ENCODE data around the gene LARGE2. TPM values are rescaled to one million over a fixed set of nuclear protein-coding genes. Genes with fewer than 3 reads are reported as not detected.

LARGE2 gene
- total and polyA plus RNA-seq, 4 donors, result 0.19 to 2.0 (median 0.66) TPM

DNA sequence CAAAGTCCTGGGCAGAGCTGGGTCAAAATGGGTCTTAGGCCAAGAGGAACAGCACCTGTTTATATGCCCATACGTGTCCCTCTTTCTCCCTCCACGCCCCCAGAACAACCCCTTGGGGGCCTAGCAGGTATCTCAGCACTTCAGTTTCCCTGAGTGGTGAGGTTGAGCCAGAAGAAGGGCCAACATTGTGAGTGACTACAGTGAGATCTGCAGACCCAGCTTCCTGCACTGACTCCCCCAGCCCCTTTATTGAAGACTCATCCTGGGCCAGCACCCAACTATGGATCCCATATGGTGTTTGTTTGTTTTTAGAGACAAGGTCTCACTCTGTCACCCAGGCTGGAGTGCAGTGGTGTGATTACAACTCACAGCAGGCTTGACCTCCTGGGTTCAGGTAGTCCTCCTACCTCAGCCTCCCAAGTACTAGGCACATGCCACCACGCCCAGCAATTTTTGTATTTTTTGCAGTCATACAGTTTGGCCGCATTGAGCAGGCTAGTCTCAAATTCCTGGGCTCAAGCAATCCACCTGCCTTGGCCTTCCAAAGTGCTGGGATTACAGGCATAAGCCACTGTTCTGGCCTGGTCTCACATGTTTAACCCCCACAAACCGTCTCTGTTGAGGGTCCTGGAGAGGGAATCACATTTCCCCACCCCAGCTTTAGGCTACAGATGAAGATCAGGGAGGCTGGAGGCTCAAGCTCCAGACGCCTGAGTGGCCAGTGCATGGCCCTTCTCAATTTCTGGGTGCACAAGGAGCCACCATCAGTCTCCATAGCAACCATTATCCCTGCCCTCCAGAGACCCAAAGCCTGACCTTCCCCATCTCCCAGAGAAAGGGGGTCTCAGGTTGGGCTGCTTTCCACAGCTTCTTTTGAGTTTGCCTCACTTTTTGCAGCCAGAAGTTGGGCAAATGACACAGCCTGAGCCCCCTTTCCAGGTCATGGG, 1.7 kb upstream of the LARGE2 start:
- no peaks in the 10 kb centered on the region for H3K9me3 ChIP-seq (ENCODE audit: control insufficient read depth, insufficient read depth, low read length)
- 85% methylated on average over 3 of the region's 6 CpGs for WGBS (ENCODE audit: insufficient coverage)
- DNase-seq (ENCODE audit: low read depth in 4 of 6, low spot score in 6 of 6), result no peak

GRCh38 chr11:45921561-45922424, 663 bp upstream of the LARGE2 start:
- 9% methylated on average over 51 of the region's 54 CpGs for WGBS (ENCODE audit: insufficient coverage)
- H3K27ac ChIP-seq (ENCODE audit: low read depth, low read length), result no peak overlapping the region

More for the DNA sequence above, 1.7 kb upstream of the LARGE2 start:
- Histone ChIP-seq H3K27me3 (ENCODE audit: control insufficient read depth, insufficient read depth, low read length) (peaks cover 32% of the 10 kb centered on the region), H3K4me1 (ENCODE audit: control insufficient read depth, insufficient read depth, low read length) (peaks cover 49% of the 10 kb centered on the region), H3K36me3 (ENCODE audit: control insufficient read depth, insufficient read depth, low read length) (peaks cover 4% of the 10 kb centered on the region), H3K4me3 (ENCODE audit: low read depth, low read length) (no peak overlapping the region), H3K27ac (ENCODE audit: low read depth, low read length) (no peak overlapping the region)

GRCh38 chr11:45924036-45924915, 1.8 kb downstream of the LARGE2 start:
- Histone ChIP-seq H3K36me3 (ENCODE audit: control insufficient read depth, insufficient read depth, low read length) (peaks cover 20% of the 10 kb centered on the region), H3K27ac (ENCODE audit: low read depth, low read length) (no peak overlapping the region), H3K9me3 (ENCODE audit: control insufficient read depth, insufficient read depth, low read length) (no peaks in the 10 kb centered on the region), H3K27me3 (ENCODE audit: control insufficient read depth, insufficient read depth, low read length) (peaks cover 32% of the 10 kb centered on the region), H3K4me1 (ENCODE audit: control insufficient read depth, insufficient read depth, low read length) (peaks cover 26% of the 10 kb centered on the region), H3K4me3 (ENCODE audit: low read depth, low read length) (no peak overlapping the region)
- 82% methylated on average over 18 of the region's 22 CpGs for WGBS (ENCODE audit: insufficient coverage)
- DNase-seq (ENCODE audit: low read depth in 4 of 6, low spot score in 6 of 6), result no peak

More at GRCh38 chr11:45921561-45922424, 663 bp upstream of the LARGE2 start:
- H3K9me3 ChIP-seq (ENCODE audit: control insufficient read depth, insufficient read depth, low read length), result no peaks in the 10 kb centered on the region
- H3K27me3 ChIP-seq (ENCODE audit: control insufficient read depth, insufficient read depth, low read length), result peaks cover 32% of the 10 kb centered on the region
- peaks cover 43% of the 10 kb centered on the region for H3K4me1 ChIP-seq (ENCODE audit: control insufficient read depth, insufficient read depth, low read length)
- no peak for DNase-seq (ENCODE audit: low read depth in 4 of 6, low spot score in 6 of 6)
- H3K36me3 ChIP-seq (ENCODE audit: control insufficient read depth, insufficient read depth, low read length), result peaks cover 6% of the 10 kb centered on the region
- no peak overlapping the region for H3K4me3 ChIP-seq (ENCODE audit: low read depth, low read length)

DNA sequence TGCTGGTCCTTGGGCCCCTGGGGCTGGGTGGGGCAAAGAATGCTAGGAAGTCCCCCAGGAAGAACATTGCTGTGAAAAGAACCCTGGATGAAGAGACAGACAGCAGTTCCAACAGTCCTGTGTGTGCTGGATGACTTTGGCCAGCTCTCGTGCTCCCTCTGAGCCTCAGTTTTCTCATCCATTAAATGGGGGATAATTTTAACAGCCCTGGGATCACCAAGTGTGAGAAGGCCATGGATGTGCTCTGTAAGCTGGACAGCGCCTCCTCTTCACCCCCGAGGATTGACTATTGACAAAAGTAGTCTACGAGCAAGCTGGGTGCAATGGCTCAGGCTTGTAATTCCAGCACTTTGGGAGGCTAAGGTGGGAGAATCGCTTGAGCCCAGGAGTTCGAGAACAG, 2.5 kb downstream of the LARGE2 start:
- Histone ChIP-seq H3K4me3 (ENCODE audit: low read depth, low read length) (no peak overlapping the region), H3K27me3 (ENCODE audit: control insufficient read depth, insufficient read depth, low read length) (peaks cover 31% of the 10 kb centered on the region), H3K4me1 (ENCODE audit: control insufficient read depth, insufficient read depth, low read length) (peaks cover 28% of the 10 kb centered on the region), H3K36me3 (ENCODE audit: control insufficient read depth, insufficient read depth, low read length) (peaks cover 25% of the 10 kb centered on the region), H3K27ac (ENCODE audit: low read depth, low read length) (no peak overlapping the region), H3K9me3 (ENCODE audit: control insufficient read depth, insufficient read depth, low read length) (no peaks in the 10 kb centered on the region)
- DNase-seq (ENCODE audit: low read depth in 4 of 6, low spot score in 6 of 6), result no peak
- WGBS (ENCODE audit: insufficient coverage), result 89% methylated on average over 4 of the region's 6 CpGs

DNA sequence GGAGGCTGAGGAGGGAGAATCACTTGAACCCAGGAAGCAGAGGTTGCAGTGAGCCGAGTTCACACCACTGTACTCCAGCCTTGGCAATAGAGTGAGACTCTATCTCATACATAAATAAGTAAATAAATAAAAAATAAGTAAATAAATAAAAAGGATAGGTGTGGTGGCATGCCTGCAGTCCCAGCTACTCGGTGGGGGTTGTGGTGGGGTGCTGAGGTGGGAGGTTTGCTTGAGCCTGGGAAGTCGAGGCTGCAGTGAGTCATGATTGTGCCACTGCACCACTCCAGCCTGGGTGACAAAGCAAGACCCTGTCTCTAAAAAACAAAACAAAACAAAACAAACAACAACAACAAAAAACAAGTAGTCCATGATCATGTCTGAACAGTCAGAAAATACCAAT, 3.1 kb downstream of the LARGE2 start:
- H3K4me1 ChIP-seq (ENCODE audit: control insufficient read depth, insufficient read depth, low read length), result peaks cover 31% of the 10 kb centered on the region
- H3K4me3 ChIP-seq (ENCODE audit: low read depth, low read length), result no peak overlapping the region
- no CpG with 5 or more reads among the region's 3 CpGs for WGBS (ENCODE audit: insufficient coverage)
- H3K9me3 ChIP-seq (ENCODE audit: control insufficient read depth, insufficient read depth, low read length), result no peaks in the 10 kb centered on the region
- no peak overlapping the region for H3K27ac ChIP-seq (ENCODE audit: low read depth, low read length)
- DNase-seq (ENCODE audit: low read depth in 4 of 6, low spot score in 6 of 6), result no peak
- H3K36me3 ChIP-seq (ENCODE audit: control insufficient read depth, insufficient read depth, low read length), result peaks cover 32% of the 10 kb centered on the region
- H3K27me3 ChIP-seq (ENCODE audit: control insufficient read depth, insufficient read depth, low read length), result peaks cover 29% of the 10 kb centered on the region

- Histone ChIP-seq H3K27me3 (ENCODE audit: control insufficient read depth, insufficient read depth, low read length) (peaks cover 29% of the 10 kb centered on the region), H3K36me3 (ENCODE audit: control insufficient read depth, insufficient read depth, low read length) (peaks cover 35% of the 10 kb centered on the region), H3K4me1 (ENCODE audit: control insufficient read depth, insufficient read depth, low read length) (peaks cover 33% of the 10 kb centered on the region), H3K27ac (ENCODE audit: low read depth, low read length) (no peak overlapping the region), H3K9me3 (ENCODE audit: control insufficient read depth, insufficient read depth, low read length) (no peaks in the 10 kb centered on the region), H3K4me3 (ENCODE audit: low read depth, low read length) (no peak overlapping the region)
- DNase-seq (ENCODE audit: low read depth in 4 of 6, low spot score in 6 of 6), result no peak
- WGBS (ENCODE audit: insufficient coverage), result 81% methylated on average over 12 of the region's 12 CpGs
Observed at GRCh38 chr11:45926001-45926401, 3.5 kb downstream of the LARGE2 start.

DNA sequence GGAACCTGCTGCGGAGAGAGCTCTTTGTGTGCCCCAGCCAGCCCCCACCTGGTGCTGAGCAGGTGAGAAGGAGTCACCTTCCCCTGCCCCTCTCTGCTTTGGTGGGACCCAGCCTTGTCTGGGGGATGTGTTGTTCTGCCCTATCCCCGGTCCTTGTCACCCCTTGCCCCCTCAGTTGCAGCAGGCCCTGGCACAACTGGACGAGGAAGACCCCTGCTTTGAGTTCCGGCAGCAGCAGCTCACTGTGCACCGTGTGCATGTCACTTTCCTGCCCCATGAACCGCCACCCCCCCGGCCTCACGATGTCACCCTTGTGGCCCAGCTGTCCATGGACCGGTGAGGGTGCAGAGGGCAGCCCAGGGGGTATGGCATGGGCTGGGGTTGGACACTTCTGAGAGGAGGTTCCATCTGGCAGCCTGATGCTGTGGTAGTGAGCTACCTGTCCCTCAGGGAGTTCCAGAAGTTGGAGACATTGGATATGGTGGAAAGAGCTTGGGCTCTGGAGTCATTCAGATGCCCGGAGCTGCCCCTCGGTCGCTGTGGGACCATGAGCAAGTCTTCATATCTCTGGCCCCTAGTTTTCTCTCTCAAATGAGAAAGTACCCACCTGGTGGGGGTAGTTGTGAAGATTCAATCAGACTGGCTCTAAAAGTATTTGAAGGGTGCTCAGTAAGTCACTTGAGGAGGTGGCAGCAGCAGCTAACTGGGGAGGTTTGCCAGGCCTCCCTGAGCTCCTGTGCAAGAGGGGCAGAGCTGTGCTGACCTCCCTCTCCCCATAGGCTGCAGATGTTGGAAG, 4.3 kb downstream of the LARGE2 start:
- H3K27ac ChIP-seq (ENCODE audit: low read depth, low read length), result no peak overlapping the region
- DNase-seq (ENCODE audit: low read depth in 4 of 6, low spot score in 6 of 6), result no peak
- 91% methylated on average over 7 of the region's 12 CpGs for WGBS (ENCODE audit: insufficient coverage)
- H3K4me3 ChIP-seq (ENCODE audit: low read depth, low read length), result no peak overlapping the region
- no peaks in the 10 kb centered on the region for H3K9me3 ChIP-seq (ENCODE audit: control insufficient read depth, insufficient read depth, low read length)
- H3K36me3 ChIP-seq (ENCODE audit: control insufficient read depth, insufficient read depth, low read length), result peaks cover 40% of the 10 kb centered on the region
- H3K4me1 ChIP-seq (ENCODE audit: control insufficient read depth, insufficient read depth, low read length), result peaks cover 34% of the 10 kb centered on the region
- H3K27me3 ChIP-seq (ENCODE audit: control insufficient read depth, insufficient read depth, low read length), result peaks cover 23% of the 10 kb centered on the region

GRCh38 chr11:45927332-45927683, 4.9 kb downstream of the LARGE2 start:
- 71% methylated on average over 12 of the region's 15 CpGs for WGBS (ENCODE audit: insufficient coverage)
- peaks cover 17% of the 10 kb centered on the region for H3K27me3 ChIP-seq (ENCODE audit: control insufficient read depth, insufficient read depth, low read length)
- H3K4me1 ChIP-seq (ENCODE audit: control insufficient read depth, insufficient read depth, low read length), result peaks cover 29% of the 10 kb centered on the region
- no peak overlapping the region for H3K27ac ChIP-seq (ENCODE audit: low read depth, low read length)
- no peak for DNase-seq (ENCODE audit: low read depth in 4 of 6, low spot score in 6 of 6)
- H3K36me3 ChIP-seq (ENCODE audit: control insufficient read depth, insufficient read depth, low read length), result peaks cover 46% of the 10 kb centered on the region
- H3K4me3 ChIP-seq (ENCODE audit: low read depth, low read length), result no peak overlapping the region
- H3K9me3 ChIP-seq (ENCODE audit: control insufficient read depth, insufficient read depth, low read length), result no peaks in the 10 kb centered on the region
